Measurements from ENCODE around the gene AKAP6. TPM values are rescaled to one million over a fixed set of nuclear protein-coding genes. Genes with fewer than 3 reads are reported as not detected.

Gene AKAP6
- total and polyA plus RNA-seq, 4 donors = 0.42 to 3.2 (median 1.7) TPM

GRCh38 chr14:32883188-32883587, 554.1 kb downstream of the AKAP6 start:
- H3K9me3 ChIP-seq (ENCODE audit: control insufficient read depth in 4 of 4, low read length in 3 of 4) = peaks cover 0 to 4% (median 0%) of the 10 kb centered on the region in 4 donors
- H3K36me3 ChIP-seq (ENCODE audit: control insufficient read depth in 4 of 4, insufficient read depth in 3 of 4, low read depth in 1 of 4, low read length in 3 of 4) = no peaks in the 10 kb centered on the region
- H3K27me3 ChIP-seq (ENCODE audit: control insufficient read depth in 4 of 4, insufficient read depth in 4 of 4, low read length in 3 of 4) = no peaks in the 10 kb centered on the region
- WGBS = 89% methylated on average over 3 of the region's 3 CpGs
- H3K9ac ChIP-seq (ENCODE audit: low read depth in 1 of 2, low read length in 2 of 2) = no peak overlapping the region
- H3K27ac ChIP-seq (ENCODE audit: low read depth in 1 of 2, low read length in 2 of 2) = no peak overlapping the region
- no peak for TF ChIP-seq YY1 (IDR thresholded peaks at IDR 0.05)
- no peak for TF ChIP-seq GABPA (IDR thresholded peaks at IDR 0.05 in 1 of 2, conservative IDR thresholded peaks at IDR 0.05 in 1 of 2)
- no peak for TF ChIP-seq RAD21 (IDR thresholded peaks at IDR 0.05)
- TF ChIP-seq MAX (IDR thresholded peaks at IDR 0.05) = no peak
- no peak for TF ChIP-seq HNF4A (conservative IDR thresholded peaks at IDR 0.05)
- H3K4me3 ChIP-seq (ENCODE audit: low read depth in 1 of 3, low read length in 3 of 3) = no peak overlapping the region
- no peak for DNase-seq (ENCODE audit: low spot score)
- no peaks in the 10 kb centered on the region for H3K4me1 ChIP-seq (ENCODE audit: control insufficient read depth in 4 of 4, insufficient read depth in 4 of 4, low read length in 3 of 4)

Small RNAs within 50 kb of the gene (small RNA-seq; reads per million reads assigned to genes)
- gene RN7SL660P = 0.27 reads per million, percentile 19 among the genes with 10 or more reads in this experiment

Other genes with a start within 250 kb of the AKAP6 start
- gene RNU6-7, start 127.3 kb upstream of the AKAP6 start, total RNA-seq = not detected
- not detected for gene RNU6-7, start 127.3 kb upstream of the AKAP6 start, polyA plus RNA-seq
- not detected for gene RNU6-8, start 126.0 kb upstream of the AKAP6 start, total RNA-seq
- not detected for gene RNU6-8, start 126.0 kb upstream of the AKAP6 start, polyA plus RNA-seq